Caco-2 (cell line): ENCODE data around the gene ASTN2. TPM values are rescaled to one million over a fixed set of nuclear protein-coding genes. Genes with fewer than 3 reads are reported as not detected.

Experiments
- BruUV-seq: library from RNA; stranded (reverse); fragments of 400-500 nt; replicated peaks from 2 replicates; lab custom pipeline; 2021; lab: Mats Ljungman, UMichigan
- CTCF ChIA-PET: fragments of 300-600 bp; sonication (Branson Sonifier 250); formaldehyde crosslinking; loops from one replicate; lab custom pipeline; 2022; ENCODE audit warnings: antibody characterized with exemption; lab: Charles Lee
- POLR2A ChIA-PET: fragments of 300-600 bp; sonication (Branson Sonifier 250); formaldehyde crosslinking; loops from one replicate; lab custom pipeline; 2022; ENCODE audit warnings: antibody characterized with exemption; lab: Charles Lee
- DNase-seq, 2 experiments: peaks; one replicate each; pipeline versions ENCODE4 v3.0.0 to v3.0.0-alpha.2; 2020 to 2022
- H3K27me3 ChIP-seq: replicated peaks from 2 replicates; pipeline ENCODE4 v1.6.0; 2011; ENCODE audit warnings: low read length; ENCODE audit not compliant: control insufficient read depth, insufficient read depth
- H3K36me3 ChIP-seq: 2 replicates; pipeline ENCODE4 v1.5.1; 2011; ENCODE audit warnings: low read length; ENCODE audit not compliant: control insufficient read depth, insufficient read depth
- H3K4me1 ChIP-seq: fragments of 250-450 bp; sonication (Bioruptor Pico); 2 replicates; pipeline ENCODE4 v1.5.1; 2020; ENCODE audit warnings: mild to moderate bottlenecking
- H3K4me3 ChIP-seq: 2 replicates; pipeline ENCODE4 v1.5.1; 2011; ENCODE audit warnings: low read depth, mild to moderate bottlenecking, control low read depth, low read length
- H3K9me3 ChIP-seq: fragments of 250-450 bp; sonication (Bioruptor Pico); 2 replicates; pipeline ENCODE4 v1.5.1; 2020; ENCODE audit warnings: mild to moderate bottlenecking, moderate library complexity
- H3K27ac Mint-ChIP-seq: one replicate; pipeline ENCODE4 v1.8.0; 2022; ENCODE audit warnings: mixed read lengths; ENCODE audit not compliant: unreplicated experiment
- H3K27me3 Mint-ChIP-seq: one replicate; pipeline ENCODE4 v1.8.0; 2022; ENCODE audit warnings: mixed read lengths; ENCODE audit not compliant: insufficient read depth, unreplicated experiment
- H3K36me3 Mint-ChIP-seq: one replicate; pipeline ENCODE4 v1.8.0; 2022; ENCODE audit warnings: mild to moderate bottlenecking, mixed read lengths; ENCODE audit not compliant: insufficient read depth, unreplicated experiment
- H3K4me1 Mint-ChIP-seq: one replicate; pipeline ENCODE4 v1.8.0; 2022; ENCODE audit warnings: low read depth, mixed read lengths; ENCODE audit not compliant: unreplicated experiment
- H3K4me3 Mint-ChIP-seq: one replicate; pipeline ENCODE4 v1.8.0; 2022; ENCODE audit warnings: mild to moderate bottlenecking, moderate library complexity, mixed read lengths; ENCODE audit not compliant: unreplicated experiment
- H3K9me3 Mint-ChIP-seq: one replicate; pipeline ENCODE4 v1.8.0; 2022; ENCODE audit warnings: mixed read lengths; ENCODE audit not compliant: unreplicated experiment
- CTCF ChIP-seq, 2 experiments: fragments of 200-600 bp in 1 of 2; IDR thresholded peaks; 1 replicate in 1 of 2; 2 replicates in 1 of 2; pipeline versions ENCODE4 v1.5.1 to v1.8.0; 2011 to 2022; ENCODE audit warnings: antibody characterized with exemption in 1 of 2, control low read depth in 1 of 2, inconsistent platforms in 1 of 2, low read depth in 1 of 2, low read length in 1 of 2, mild to moderate bottlenecking in 1 of 2, moderate library complexity in 1 of 2; ENCODE audit not compliant: insufficient read depth in 1 of 2, severe bottlenecking in 1 of 2, unreplicated experiment in 1 of 2
- intact Hi-C: fragments of 100-400 bp; cut with micrococcal nuclease; formaldehyde crosslinking; loops from one replicate; pipeline ENCODE4 v1.10.0; 2022; ENCODE audit not compliant: unreplicated experiment
- total RNA-seq: library from RNA; stranded (reverse); gene quantifications from 2 replicates; pipeline ENCODE4 v1.2.3, GENCODE V29; 2022

The ASTN2 gene
- total RNA-seq, 1 experiment from 2014 or later = 12.7 TPM

- Mint-ChIP-seq H3K4me3 (no peak overlapping the region), H3K9me3 (no peaks in the 10 kb centered on the region), H3K36me3 (no peaks in the 10 kb centered on the region), H3K27me3 (peaks cover 4% of the 10 kb centered on the region), H3K4me1 (no peaks in the 10 kb centered on the region), H3K27ac (no peak overlapping the region)
- DNase-seq = no peak
- intact Hi-C loops = no loop called here
- Histone ChIP-seq H3K9me3 (no peaks in the 10 kb centered on the region), H3K36me3 (no peaks in the 10 kb centered on the region), H3K4me1 (no peaks in the 10 kb centered on the region), H3K27me3 (no peaks in the 10 kb centered on the region; the same call in 1 of the 2 replicates), H3K4me3 (no peak overlapping the region)
- BruUV-seq = no TSS peak
- TF ChIP-seq CTCF (IDR thresholded peaks at IDR 0.05; ENCODE audit: insufficient read depth in 1 of 2, low read depth in 1 of 2, low read length in 1 of 2, severe bottlenecking in 1 of 2, unreplicated experiment in 1 of 2) = no peak
- POLR2A ChIA-PET = no interaction called here
- CTCF ChIA-PET = no interaction called here
These were observed 110.3 kb downstream of the ASTN2 start for GRCh38 chr9:117304549-117304948.

GRCh38 chr9:117303643-117304230 is 111.1 kb downstream of the ASTN2 start:
- no peak for DNase-seq
- TF ChIP-seq CTCF (IDR thresholded peaks at IDR 0.05; ENCODE audit: insufficient read depth in 1 of 2, low read depth in 1 of 2, low read length in 1 of 2, severe bottlenecking in 1 of 2, unreplicated experiment in 1 of 2) = no peak
- no peak overlapping the region for H3K4me3 ChIP-seq
- H3K36me3 ChIP-seq = no peaks in the 10 kb centered on the region
- no peaks in the 10 kb centered on the region for H3K9me3 Mint-ChIP-seq
- CTCF ChIA-PET = no interaction called here
- no peaks in the 10 kb centered on the region for H3K9me3 ChIP-seq
- BruUV-seq = no TSS peak
- peaks cover 4% of the 10 kb centered on the region for H3K27me3 Mint-ChIP-seq
- intact Hi-C loops = no loop called here
- H3K4me1 Mint-ChIP-seq = no peaks in the 10 kb centered on the region
- H3K4me1 ChIP-seq = no peaks in the 10 kb centered on the region
- no peak overlapping the region for H3K27ac Mint-ChIP-seq
- H3K27me3 ChIP-seq = no peaks in the 10 kb centered on the region; the same call in 1 of the 2 replicates
- POLR2A ChIA-PET = no interaction called here
- H3K36me3 Mint-ChIP-seq = no peaks in the 10 kb centered on the region
- no peak overlapping the region for H3K4me3 Mint-ChIP-seq

GRCh38 chr9:117302487-117302886 is 112.4 kb downstream of the ASTN2 start:
- intact Hi-C loops = no loop called here
- H3K4me1 Mint-ChIP-seq = no peaks in the 10 kb centered on the region
- Histone ChIP-seq H3K9me3 (no peaks in the 10 kb centered on the region), H3K27me3 (no peaks in the 10 kb centered on the region; the same call in 1 of the 2 replicates), H3K36me3 (no peaks in the 10 kb centered on the region), H3K4me1 (no peaks in the 10 kb centered on the region), H3K4me3 (no peak overlapping the region)
- peaks cover 6% of the 10 kb centered on the region for H3K27me3 Mint-ChIP-seq
- no peak for TF ChIP-seq CTCF (IDR thresholded peaks at IDR 0.05; ENCODE audit: insufficient read depth in 1 of 2, low read depth in 1 of 2, low read length in 1 of 2, severe bottlenecking in 1 of 2, unreplicated experiment in 1 of 2)
- H3K36me3 Mint-ChIP-seq = no peaks in the 10 kb centered on the region
- no peaks in the 10 kb centered on the region for H3K9me3 Mint-ChIP-seq
- H3K4me3 Mint-ChIP-seq = no peak overlapping the region
- CTCF ChIA-PET = no interaction called here
- POLR2A ChIA-PET = no interaction called here
- no peak overlapping the region for H3K27ac Mint-ChIP-seq
- no TSS peak for BruUV-seq
- no peak for DNase-seq
